GM12864 (cell line): ENCODE measurements around the gene NRP1.

Source experiments
- DNase-seq: peaks from one replicate; pipeline ENCODE4 v3.0.0-alpha.2; 2011; ENCODE audit warnings: low read depth
- H3K4me3 ChIP-seq: 2 replicates; pipeline ENCODE4 v1.5.1; 2011; ENCODE audit warnings: mild to moderate bottlenecking, low read depth, low read length, control low read depth
- TF ChIP-seq, protein P1 (sequence below): IDR thresholded peaks from 2 replicates; pipeline ENCODE4 v1.5.1; 2011; ENCODE audit warnings: low read depth, mild to moderate bottlenecking, moderate library complexity, low read length, control low read depth, inconsistent platforms; ENCODE audit errors: missing control alignments

NRP1 gene

DNA sequence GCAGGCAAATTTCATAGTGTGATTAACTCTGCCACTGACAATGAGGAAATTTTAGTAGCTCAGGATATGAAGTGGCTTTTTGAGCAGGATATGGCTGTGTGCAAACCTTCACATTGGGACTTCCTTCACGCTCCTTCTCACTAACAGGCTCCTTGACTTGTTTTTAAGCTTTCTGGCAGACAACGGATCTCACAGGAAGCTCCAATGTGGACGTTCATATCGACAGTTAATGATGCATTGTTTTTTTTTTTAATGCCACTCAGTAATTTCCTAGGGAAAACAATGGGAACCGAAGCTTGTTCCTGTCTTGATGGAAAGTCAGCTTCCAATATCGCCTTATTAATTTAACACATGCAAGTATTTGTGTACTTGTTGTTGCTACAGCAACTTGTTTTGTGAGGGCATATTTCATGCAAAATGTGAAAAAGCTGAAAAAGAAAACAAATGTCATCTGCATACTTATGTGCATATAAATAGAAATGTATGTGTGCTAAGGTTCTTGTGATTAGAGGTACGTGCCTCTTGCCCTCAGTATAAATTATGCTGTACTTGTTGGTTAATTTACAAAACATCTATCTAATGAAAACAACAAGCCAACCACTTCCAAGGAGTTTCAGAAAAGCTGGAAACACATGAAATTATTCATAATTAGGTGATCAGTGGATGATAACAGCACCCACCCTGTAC, 84.7 kb downstream of the NRP1 start:
- no peak overlapping the region for H3K4me3 ChIP-seq
- no peak for DNase-seq

DNA sequence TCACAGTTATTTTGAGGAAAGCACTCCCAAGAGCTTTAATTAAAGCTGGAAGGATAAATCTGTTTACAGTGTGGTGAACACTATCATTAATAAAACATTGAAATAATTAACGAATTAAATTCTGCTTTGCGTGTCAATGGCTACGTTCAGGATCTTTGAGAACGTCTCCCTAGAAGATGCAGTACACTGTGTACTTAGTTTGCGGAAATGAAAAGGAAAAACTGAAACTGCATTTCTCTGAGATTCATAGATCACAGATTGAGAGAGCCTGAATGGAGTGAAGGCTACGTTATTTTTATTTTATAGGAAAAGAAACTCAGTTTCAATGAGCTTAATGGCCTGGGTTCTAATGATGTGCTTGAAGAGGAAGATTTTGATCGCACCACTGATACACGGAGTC, 85.3 kb downstream of the NRP1 start:
- DNase-seq: no peak
- TF ChIP-seq, protein P1, sequence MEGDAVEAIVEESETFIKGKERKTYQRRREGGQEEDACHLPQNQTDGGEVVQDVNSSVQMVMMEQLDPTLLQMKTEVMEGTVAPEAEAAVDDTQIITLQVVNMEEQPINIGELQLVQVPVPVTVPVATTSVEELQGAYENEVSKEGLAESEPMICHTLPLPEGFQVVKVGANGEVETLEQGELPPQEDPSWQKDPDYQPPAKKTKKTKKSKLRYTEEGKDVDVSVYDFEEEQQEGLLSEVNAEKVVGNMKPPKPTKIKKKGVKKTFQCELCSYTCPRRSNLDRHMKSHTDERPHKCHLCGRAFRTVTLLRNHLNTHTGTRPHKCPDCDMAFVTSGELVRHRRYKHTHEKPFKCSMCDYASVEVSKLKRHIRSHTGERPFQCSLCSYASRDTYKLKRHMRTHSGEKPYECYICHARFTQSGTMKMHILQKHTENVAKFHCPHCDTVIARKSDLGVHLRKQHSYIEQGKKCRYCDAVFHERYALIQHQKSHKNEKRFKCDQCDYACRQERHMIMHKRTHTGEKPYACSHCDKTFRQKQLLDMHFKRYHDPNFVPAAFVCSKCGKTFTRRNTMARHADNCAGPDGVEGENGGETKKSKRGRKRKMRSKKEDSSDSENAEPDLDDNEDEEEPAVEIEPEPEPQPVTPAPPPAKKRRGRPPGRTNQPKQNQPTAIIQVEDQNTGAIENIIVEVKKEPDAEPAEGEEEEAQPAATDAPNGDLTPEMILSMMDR: no peak
- no peak overlapping the region for H3K4me3 ChIP-seq

More for the DNA sequence above, 84.7 kb downstream of the NRP1 start:
- TF ChIP-seq, protein P1: no peak

DNA sequence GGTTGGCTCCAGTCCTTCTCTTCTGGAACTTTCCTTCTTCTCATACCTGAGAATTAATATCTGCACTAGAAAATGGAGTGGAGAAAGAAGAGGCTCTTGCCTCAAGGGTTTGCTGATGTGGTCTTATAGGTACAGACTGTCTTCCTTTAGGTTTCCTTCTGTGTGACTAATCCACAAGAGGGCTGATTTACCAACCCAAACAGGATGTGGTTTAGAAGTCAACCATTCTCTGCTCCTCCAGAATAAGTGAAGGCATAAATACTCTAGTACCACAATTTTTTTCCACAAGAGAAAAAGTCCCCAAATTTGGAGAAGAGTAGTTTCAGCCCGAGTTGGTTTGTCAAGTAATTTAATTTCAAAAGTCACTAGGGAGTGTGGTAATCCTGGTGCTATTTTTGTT, 85.8 kb downstream of the NRP1 start:
- no peak overlapping the region for H3K4me3 ChIP-seq
- TF ChIP-seq, protein P1: no peak
- no peak for DNase-seq

- H3K4me3 ChIP-seq: no peak overlapping the region
- TF ChIP-seq, protein P1: no peak
- no peak for DNase-seq
Observed at GRCh38 chr10:33247221-33247922, 87.1 kb downstream of the NRP1 start.

DNA sequence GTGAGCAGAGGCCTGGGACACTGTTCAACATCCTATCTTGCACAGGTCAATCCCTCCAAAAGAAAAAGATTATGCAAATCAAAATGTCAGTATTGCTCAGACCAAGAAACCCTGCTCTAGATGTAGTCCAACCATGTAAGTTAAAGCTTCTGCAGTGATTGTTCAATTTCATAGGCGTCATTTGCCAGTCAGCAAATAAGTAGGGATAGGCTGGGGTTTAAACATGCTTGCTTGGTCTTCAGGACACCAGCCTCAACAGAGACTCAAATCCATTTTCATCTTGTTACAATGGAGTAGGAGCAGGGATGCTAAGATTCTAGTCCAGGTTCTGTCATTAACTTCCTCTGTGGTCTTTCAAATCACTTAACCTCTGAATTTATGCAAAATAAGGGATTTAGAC, 89.1 kb downstream of the NRP1 start:
- TF ChIP-seq, protein P1: no peak
- no peak for DNase-seq
- no peak overlapping the region for H3K4me3 ChIP-seq

DNA sequence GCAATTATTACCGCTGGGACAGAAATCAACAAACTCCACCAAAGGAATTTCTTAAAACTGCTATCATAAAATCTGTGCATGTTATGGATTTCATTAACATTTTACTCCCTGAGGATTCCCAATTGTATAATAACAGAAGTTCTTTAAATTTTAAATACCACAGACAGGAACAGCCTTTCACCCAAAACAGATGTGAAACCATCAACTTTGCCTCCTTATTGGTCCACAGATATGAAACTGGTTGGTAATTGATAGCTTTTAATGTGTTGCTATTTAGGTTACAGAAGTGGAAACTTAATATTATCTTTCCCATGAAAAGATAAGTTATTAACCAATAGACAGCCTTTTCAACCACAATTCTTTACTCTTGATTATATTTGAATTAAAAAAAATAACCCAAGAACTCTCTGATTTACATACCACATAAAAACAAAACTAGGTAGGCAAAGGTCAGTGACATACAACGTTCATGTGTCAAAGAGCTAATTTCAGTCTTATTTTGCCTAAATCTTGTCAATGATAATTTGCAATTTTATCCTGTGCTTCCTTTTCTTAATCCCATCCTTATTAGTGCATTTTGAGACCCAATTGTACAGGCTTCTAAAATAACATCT, 90.0 kb downstream of the NRP1 start:
- TF ChIP-seq, protein P1: no peak
- no peak for DNase-seq
- no peak overlapping the region for H3K4me3 ChIP-seq
